Measurements from ENCODE around the gene CSAG1.
"Not testable (repeated sequence)": the region's sequence is repeated elsewhere in the genome, so short reads cannot be mapped to it uniquely, and the experiment has no call there.

Gene CSAG1

DNA sequence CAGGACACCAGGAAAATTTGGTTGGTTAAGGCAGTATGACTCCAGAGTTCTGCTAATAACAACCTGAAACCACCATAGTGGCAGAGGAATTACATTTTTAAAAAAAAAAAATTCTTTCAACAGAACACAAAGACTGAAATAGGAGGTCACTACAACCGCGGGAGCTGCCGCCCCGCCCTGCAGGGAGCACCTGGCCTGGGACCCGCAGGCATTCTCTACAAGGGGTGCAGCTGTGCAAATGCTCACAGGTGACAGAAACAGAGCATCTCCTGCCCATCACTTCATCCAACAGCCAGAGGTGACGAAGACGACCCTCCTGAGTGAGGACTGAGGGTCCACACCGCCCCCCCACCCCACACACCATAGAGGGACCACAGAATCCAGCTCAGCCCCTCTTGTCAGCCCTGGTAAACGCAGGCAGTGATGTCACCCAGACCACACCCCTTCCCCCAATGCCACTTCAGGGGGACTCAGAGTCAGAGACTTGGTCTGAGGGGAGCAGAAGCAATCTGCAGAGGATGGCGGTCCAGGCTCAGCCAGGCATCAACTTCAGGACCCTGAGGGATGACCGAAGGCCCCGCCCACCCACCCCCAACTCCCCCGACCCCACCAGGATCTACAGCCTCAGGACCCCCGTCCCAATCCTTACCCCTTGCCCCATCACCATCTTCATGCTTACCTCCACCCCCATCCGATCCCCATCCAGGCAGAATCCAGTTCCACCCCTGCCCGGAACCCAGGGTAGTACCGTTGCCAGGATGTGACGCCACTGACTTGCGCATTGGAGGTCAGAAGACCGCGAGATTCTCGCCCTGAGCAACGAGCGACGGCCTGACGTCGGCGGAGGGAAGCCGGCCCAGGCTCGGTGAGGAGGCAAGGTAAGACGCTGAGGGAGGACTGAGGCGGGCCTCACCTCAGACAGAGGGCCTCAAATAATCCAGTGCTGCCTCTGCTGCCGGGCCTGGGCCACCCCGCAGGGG is 35.3 kb downstream of the CSAG1 start, which contains the start of gene MAGEA3:
TSS of gene MAGEA3 (plus strand) at position 843 of the 980 bp plus-strand sequence. CDS start 2,039 bp downstream, outside the sequence.
- not testable (repeated sequence) for DNase-seq

DNA sequence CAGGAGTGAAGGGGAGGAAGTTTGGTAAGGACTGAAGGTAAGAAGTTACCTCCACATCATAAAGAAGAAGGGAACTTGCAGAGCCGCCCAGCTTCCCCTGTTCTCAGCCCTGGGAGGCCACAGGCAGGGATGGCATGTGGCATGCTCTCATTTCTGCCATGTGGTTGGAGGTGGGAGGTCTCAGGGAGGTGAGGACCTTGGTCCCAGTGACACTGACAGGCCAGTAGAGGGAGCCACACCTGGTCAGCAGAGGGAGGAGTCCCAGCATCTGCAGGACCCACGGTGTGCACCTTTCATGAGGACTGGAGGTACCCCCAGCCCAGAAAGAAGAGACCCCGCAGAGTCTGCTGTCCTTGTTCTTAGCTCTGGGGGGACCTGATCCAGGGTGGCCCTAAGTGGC is 52.5 kb downstream of the CSAG1 start:
- DNase-seq: not testable (repeated sequence)

Measured in NCI-H1092 (cell line).